BJ (cell line): ENCODE data around the gene GAK. TPM values are rescaled to one million over a fixed set of nuclear protein-coding genes. Genes with fewer than 3 reads are reported as not detected.
"Not testable (repeated sequence)": the region's sequence is repeated elsewhere in the genome, so short reads cannot be mapped to it uniquely, and the experiment has no call there.

Experiments used
- CTCF ChIA-PET: fragments of 350-600 bp; formaldehyde crosslinking; extraction: SDS; loops from one replicate; lab custom pipeline; 2021; ENCODE audit warnings: antibody characterized with exemption, inconsistent platforms; lab: Yijun Ruan, JAX
- POLR2A ChIA-PET: fragments of 300-600 bp; sonication (Branson Sonifier 250); formaldehyde crosslinking; extraction: SDS; loops from one replicate; lab custom pipeline; 2021; ENCODE audit warnings: antibody characterized with exemption; lab: Charles Lee
- DNase-seq: peaks from one replicate; pipeline ENCODE4 v3.0.0-alpha.2; 2011; ENCODE audit warnings: low read depth
- H3K27me3 ChIP-seq: 2 replicates; pipeline ENCODE4 v1.6.0; 2011; ENCODE audit warnings: low read length; ENCODE audit not compliant: control insufficient read depth, insufficient read depth
- H3K36me3 ChIP-seq: 2 replicates; pipeline ENCODE4 v1.5.1; 2011; ENCODE audit warnings: low read length; ENCODE audit not compliant: control insufficient read depth, insufficient read depth
- H3K4me3 ChIP-seq: 2 replicates; pipeline ENCODE4 v1.5.1; 2011; ENCODE audit warnings: low read depth, mild to moderate bottlenecking, control low read depth, low read length
- polyA plus RNA-seq: library from polyadenylated mRNA; depleted of rRNA; stranded (reverse); fragments of >200 nt; gene quantifications from 2 replicates; pipeline ENCODE4 v1.2.3, GENCODE V29; 2011
- TF ChIP-seq, protein P1 (sequence below): IDR thresholded peaks from 2 replicates; pipeline ENCODE4 v1.5.1; 2011; ENCODE audit warnings: low read depth, mild to moderate bottlenecking, control low read depth, inconsistent platforms, low read length, moderate library complexity; ENCODE audit not compliant: insufficient read depth

The GAK gene
- polyA plus RNA-seq, 1 experiment, result 26.3 TPM

DNA sequence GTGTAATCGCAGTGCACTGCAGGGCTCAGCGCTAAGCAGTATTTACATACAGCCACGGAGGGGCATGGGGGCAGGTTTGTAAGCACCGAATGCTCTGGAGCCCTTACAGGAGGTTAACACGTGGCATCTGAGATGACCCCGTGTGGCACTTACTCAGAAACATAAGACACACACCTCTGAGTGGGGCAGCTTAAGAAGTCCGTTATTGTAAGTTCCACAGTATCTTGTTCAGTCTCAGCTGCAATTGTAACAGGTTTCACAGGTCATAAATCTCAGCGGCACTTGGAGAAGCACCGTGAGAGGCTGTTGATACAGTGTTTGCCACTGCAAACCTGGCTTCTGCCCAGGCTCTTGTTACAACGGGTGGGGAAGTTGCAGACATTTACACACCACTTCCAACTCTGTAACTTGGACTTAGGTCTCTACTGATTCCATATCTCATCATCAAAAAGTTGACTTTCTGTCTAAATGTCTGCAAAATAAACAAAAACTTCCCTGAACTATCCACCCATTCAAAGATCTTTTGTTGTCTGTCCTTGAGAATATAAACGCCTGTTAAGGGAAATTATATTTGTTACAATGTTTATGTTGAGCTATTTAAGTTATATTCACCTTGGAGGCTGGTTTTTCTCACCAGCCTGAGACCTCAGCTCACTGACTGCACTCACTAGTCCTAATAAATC lies 116.5 kb downstream of the GAK start:
- ChIA-PET CTCF (no interaction called here), POLR2A (no interaction called here)
- DNase-seq, result no peak
- no peaks in the 10 kb centered on the region for H3K36me3 ChIP-seq
- no peak overlapping the region for H3K4me3 ChIP-seq
- TF ChIP-seq, protein P1, sequence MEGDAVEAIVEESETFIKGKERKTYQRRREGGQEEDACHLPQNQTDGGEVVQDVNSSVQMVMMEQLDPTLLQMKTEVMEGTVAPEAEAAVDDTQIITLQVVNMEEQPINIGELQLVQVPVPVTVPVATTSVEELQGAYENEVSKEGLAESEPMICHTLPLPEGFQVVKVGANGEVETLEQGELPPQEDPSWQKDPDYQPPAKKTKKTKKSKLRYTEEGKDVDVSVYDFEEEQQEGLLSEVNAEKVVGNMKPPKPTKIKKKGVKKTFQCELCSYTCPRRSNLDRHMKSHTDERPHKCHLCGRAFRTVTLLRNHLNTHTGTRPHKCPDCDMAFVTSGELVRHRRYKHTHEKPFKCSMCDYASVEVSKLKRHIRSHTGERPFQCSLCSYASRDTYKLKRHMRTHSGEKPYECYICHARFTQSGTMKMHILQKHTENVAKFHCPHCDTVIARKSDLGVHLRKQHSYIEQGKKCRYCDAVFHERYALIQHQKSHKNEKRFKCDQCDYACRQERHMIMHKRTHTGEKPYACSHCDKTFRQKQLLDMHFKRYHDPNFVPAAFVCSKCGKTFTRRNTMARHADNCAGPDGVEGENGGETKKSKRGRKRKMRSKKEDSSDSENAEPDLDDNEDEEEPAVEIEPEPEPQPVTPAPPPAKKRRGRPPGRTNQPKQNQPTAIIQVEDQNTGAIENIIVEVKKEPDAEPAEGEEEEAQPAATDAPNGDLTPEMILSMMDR, result no peak
- peaks cover 15% of the 10 kb centered on the region for H3K27me3 ChIP-seq

DNA sequence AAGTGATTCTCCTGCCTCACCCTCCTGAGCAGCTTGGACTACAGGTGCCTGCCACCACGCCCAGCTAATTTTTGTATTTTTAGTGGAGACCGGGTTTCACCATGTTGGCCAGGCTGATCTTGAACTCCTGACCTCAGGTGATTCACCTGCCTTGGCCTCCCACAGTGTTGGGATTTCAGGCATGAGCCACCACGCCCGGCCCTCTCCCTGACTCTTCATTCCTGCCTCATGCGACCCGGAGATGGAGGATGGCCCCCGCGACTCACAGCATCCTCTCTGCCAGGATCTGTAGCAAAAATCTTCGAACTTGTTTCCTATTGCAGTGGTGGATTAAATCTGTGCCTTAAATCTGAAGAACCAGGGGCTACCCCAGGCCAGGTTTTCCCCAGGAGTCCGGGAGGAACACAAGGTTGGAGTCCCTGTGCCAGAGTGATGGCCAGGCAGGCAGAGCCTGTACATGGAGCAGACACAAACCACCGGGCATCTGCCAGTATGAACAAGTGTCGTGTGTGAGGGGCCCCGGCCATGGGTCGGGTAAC lies 117.7 kb downstream of the GAK start:
- Histone ChIP-seq H3K36me3 (no peaks in the 10 kb centered on the region), H3K4me3 (no peak overlapping the region), H3K27me3 (peaks cover 13% of the 10 kb centered on the region; the same call in 1 of the 2 replicates)
- POLR2A ChIA-PET, result no interaction called here
- CTCF ChIA-PET, result no interaction called here
- DNase-seq, result no peak
- TF ChIP-seq, protein P1, result no peak

DNA sequence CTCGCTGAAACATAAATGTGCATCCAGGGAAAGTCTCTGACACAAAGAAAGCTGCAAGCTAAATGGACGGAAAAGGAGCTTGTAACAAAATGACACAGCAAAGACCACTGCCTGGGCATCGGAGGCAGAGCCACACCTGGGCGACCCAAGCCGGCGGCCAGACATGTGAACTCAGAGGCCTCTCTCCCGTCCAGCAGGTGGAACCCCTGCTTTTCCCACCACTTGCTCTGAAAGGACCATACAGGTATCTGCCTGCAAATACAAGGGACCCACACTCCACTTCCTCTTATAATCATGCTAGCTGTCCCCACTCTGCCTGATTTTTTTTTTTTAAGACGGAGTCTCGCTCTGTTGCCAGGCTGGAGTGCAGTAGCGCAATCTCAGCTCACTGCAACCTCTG lies 118.2 kb downstream of the GAK start:
- POLR2A ChIA-PET, result no interaction called here
- H3K27me3 ChIP-seq, result peaks cover 13% of the 10 kb centered on the region; the same call in 1 of the 2 replicates
- H3K36me3 ChIP-seq, result no peaks in the 10 kb centered on the region
- DNase-seq, result no peak
- no peak overlapping the region for H3K4me3 ChIP-seq
- CTCF ChIA-PET, result no interaction called here
- TF ChIP-seq, protein P1, result no peak

DNA sequence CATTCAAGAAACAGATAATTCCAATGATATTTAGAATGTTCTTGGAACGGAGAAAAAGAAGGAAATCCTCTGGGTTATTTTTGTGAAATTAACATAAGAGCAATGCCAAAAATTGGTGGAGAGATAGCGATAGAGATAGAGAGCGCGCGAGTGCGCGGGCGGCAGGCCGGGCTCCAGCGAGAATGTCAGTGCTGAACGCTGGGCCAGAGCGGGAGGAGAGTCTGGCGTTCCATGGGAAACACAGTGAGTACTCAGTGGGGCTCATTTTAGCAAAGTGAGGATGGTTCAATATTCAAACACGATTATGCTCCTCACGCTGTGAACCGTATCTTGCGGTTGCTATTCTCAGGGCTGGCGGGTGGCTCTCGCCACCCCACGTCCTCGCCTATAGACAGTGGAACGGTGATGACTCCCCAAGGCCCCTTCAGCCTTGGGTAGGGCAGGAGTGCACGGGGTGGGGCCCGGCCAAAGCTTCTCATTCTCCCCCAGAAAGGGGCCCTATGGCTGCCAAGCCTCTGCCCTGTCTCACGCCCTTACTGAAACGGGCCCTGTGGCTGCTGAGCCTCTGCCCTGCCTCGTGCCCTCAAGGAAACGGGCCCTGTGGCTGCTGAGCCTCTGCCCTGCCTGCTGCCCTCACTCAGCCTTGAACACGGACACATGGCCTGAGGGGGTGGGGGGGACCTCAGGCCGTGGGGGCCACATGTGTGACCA lies 123.1 kb downstream of the GAK start:
- CTCF ChIA-PET, result no interaction called here
- TF ChIP-seq, protein P1, result no peak

DNA sequence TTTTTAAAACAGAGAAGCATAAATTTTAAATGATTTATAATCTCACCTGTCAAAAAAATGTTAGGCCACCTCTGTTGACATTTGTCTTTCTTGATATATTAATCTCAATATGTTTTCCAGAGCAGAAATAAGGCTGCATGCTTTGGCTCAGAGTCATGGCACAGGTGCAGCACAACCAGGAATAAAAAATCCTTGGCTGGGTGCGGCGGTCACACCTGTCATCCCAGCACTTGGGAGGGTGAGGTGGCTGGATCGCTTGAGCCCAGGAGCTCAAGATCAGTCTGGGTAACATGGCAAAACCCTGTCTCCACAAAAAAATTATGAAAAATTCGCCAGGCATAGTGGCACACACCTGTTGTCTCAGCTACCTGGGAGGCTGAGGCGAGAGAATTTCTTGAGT lies 124.3 kb downstream of the GAK start:
- Histone ChIP-seq H3K4me3 (no peak overlapping the region), H3K27me3 (0 out of 2 replicates have a peak, but pooled peaks cover 3% of the 10 kb centered on the region), H3K36me3 (no peaks in the 10 kb centered on the region)
- DNase-seq, result no peak
- TF ChIP-seq, protein P1, result no peak
- ChIA-PET CTCF (no interaction called here), POLR2A (no interaction called here)

More for the DNA sequence above, 123.1 kb downstream of the GAK start:
- Histone ChIP-seq H3K4me3 (no peak overlapping the region), H3K36me3 (no peaks in the 10 kb centered on the region), H3K27me3 (peaks cover 8% of the 10 kb centered on the region; the same call in 1 of the 2 replicates)
- POLR2A ChIA-PET, result no interaction called here
- DNase-seq, result no peak

DNA sequence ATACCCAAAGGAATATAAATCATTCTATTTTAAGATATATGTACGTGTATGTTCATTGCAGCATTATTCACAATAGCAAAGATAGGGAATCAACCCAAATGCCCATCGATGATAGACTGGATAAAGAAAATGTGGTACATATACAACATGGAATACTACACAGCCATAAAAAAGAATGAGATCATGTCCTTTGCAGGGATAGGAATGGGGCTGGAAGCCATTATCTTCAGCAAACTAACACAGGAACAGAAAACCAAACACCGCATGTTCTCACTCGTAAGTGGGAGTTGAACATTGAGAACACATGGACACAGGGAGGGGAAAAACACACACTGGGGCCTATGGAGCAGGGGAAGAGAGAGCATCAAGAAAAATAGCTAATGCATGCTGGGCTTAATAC lies 125.1 kb downstream of the GAK start:
- POLR2A ChIA-PET, result interaction anchor here (0.6 kb wide), 1 partner anchor 10 kb away, joined by 3 read pairs; no protein-coding TSS in a partner anchor
- H3K4me3 ChIP-seq, H3K27me3 ChIP-seq, DNase-seq, H3K36me3 ChIP-seq, CTCF ChIA-PET: not testable (repeated sequence)
